GM19240 (cell line): ENCODE measurements around the gene PLA2G6.
"Not testable (repeated sequence)": the region's sequence is repeated elsewhere in the genome, so short reads cannot be mapped to it uniquely, and the experiment has no call there.

Experiments used
- DNase-seq: peaks from one replicate; pipeline ENCODE4 v3.0.0; 2011; ENCODE audit warnings: low spot score; ENCODE audit not compliant: insufficient read length

PLA2G6 gene

DNA sequence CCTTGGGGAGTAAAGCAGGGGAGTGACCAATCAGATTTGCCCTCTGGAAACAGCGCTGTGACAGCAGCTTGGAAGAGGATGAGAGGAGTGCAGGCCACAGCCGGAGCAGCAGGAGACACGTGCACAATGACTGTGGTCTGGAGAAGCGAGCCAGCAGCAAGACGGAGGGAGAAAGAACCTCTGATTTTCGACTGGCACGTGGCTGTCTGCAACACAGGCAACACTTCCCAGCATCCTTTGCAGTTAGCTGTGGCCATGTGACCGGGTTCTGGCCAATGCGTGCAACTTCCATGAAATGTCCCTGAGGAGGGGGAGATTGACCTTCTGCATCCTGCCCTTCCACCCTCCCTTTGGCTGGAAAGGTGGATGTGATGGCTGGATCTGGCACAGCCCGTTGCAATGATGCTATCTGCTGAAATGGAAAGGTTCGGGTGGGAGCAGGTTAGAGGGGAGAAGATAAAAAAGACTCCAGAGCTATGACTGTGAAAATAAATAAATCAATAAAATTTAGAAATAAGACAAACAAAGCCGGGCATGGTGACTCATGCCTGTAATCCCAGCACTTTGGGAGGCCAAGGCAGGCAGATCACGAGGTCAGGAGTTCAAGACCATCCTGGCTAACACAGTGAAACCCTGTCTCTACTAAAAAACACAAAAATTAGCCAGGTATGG, 15.6 kb downstream of the PLA2G6 start:
- no peak for DNase-seq

DNA sequence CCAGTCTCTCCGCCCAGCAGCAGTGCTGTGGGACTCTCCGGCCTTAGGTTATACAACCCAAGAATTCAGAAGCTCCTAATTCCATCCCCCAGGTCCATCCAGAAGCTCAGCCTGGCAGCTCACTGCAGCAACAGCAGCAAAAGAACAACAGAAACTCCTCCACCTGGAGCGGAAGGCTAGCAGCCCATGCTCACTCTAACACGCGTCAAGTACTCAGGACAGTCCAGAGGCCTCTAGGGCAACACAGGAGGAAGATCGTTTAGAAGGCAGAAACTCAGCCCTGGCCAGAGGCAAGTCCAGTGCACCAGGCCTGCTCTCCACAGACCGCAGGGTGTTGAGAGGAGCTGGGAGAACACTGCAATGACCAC, 17.1 kb downstream of the PLA2G6 start:
- DNase-seq = no peak

DNA sequence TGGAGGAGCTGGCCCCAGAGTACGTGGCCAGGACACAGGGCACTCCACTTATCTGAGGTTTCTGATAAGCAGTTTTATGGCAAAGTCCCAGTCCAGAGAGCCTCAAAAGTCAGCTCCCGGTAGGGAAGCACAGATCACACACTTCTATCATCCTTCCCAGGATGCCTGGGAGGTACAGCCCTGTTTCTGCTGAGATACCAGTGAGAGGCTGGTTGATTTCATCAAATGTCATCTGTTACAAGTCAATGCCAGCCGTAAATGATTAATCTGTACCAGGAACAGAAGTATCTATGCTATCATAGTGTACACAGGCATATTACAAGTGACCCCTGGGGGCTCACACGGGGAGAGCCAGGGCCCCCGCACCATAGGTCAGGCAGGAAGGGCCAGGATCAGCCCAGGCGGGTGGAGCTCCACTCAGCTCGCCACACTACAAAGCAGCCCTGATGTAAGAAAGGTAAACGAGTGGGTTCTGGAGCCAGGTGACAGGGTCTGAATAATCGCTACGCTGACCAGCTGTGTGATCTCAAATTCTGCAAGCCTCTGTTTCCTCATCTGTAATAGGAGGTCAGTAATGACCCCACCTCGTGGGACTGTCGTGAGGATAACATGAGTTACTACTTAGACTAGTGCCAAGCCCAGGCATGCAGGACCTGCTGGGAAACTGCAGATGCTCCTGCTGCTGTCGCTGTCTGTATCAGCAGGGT, 17.6 kb downstream of the PLA2G6 start:
- DNase-seq = no peak

DNA sequence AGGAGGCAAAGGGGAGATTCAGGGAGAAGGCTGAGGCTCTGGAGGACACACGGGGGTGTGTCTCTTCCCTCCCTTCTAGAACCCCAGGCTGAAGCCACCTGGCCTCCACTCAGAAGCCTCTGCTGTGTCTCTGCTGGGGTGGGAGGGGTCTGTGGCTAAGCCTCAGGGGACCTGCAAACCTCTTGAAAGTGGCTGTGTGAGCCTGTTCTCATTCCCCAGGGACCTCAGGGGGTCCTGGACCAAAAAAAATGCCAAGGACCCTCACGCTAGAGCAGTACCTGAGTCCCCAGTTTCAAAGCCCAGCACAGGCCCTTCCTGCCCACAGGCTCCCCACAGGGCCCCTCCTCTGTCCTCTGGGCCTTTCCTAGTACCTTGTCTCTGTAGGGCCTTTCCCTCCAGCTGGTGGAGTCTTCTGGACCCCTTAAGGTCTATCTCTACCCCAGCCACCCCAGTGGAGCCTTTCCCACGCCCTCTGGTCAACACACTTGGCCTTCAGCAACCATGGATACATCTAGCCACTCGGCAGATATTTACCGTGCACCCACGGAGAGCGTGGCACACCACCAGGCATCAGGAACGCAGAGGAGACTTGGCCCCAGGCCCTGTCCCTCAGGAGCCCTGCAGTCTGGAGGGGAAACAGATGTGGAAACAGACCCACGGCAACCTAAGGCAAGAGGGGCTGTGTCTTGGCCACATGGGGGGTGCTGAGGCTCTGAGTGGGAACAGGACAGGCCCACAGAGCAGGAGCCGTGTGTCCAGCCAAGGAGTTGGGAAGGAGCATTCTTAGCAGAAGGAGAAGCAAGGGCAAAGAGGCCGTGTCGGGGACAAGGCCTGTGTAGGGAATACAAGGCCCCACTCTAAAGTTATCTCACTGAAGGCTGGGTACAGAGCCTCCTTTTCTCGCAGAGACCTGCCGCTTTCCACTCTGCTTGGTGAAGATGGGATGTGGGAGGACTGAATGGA, 18.5 kb downstream of the PLA2G6 start:
- DNase-seq = no peak

DNA sequence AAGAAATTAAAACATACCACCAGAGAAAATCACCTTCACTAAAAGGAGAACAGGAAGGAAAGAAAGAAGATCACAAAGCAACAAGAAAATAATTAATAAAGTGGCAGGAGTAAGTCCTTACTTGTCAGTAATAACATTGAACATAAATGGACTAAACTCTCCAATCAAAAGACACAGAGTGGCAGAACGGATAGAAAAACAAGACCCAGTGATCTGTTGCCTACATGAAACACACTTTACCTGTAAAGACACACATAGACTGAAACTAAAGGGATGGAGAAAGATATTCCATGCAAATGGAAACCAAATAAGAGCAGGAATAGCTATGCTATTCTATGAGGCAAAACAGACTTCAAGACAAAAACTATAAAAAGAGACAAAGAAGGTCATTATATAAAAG, 25.9 kb downstream of the PLA2G6 start:
- DNase-seq = no peak

DNA sequence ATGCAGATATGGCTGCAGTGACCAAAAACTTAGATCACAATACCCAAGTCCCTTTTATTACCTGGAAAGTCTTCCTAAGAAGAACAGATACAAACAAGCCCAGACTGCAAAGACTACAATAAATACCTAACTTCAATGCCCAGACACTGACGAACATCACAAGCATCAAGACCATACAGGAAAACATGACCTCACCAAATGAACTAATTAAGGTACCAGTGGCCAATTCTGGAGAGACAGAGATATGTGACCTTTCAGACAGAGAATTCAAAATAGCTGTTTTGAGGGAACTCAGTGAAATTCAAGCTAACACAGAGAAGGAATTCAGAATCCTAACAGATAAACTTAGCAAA, 27.1 kb downstream of the PLA2G6 start:
- not testable (repeated sequence) for DNase-seq

DNA sequence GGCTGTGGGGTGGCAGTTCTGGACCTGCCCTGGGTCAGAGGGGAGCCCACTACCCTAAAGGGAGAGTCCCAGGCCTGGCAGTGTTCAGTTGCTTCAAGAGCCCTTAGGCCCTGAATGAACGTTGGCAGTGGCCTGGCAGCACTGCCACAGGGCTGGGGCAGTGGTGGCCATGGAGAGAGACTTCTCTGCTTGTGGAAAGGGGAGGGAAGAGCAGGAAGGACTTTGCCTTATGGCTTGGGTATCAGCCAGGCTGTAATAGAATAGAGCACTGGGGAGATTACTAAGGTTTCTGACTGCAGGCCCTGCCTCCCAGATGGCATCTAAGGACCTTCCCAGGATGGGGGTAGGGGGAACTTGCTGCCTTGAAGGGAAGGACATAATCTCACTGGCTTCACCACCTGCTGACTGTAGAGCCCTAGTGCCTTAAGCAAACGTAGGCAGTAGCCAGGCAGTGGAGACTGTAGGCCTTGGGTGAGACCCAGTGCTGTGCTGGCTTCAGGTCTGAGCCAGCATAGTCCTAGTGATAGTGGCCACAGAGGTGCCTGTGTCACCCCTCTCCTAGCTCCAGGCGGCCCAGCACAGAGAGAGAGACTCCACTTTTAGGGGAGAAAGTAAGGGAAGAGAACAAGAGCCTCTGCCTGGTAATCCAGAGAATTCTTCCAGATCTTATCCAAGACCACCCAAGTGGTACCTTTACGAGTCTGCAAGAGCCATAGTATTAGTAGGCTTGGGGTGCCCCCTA, 27.6 kb downstream of the PLA2G6 start:
- no peak for DNase-seq

DNA sequence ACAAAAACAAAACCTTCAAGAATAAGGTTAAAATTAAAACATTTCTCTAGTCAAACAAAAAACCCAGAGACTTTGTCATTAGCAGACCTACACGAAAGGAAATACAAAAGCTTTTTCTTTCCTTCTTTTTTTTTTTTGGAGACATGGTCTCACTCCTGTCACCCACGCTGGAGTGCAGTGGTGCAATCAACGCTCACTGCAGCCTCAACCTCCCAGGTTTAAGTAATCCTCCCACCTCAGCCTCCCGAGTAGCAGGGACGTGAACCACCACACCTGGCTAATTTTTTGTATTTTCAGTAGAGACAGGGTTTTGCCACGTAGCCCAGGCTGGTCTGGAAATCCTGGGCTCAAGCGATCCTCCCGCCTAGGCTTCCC, 30.5 kb downstream of the PLA2G6 start:
- no peak for DNase-seq

DNA sequence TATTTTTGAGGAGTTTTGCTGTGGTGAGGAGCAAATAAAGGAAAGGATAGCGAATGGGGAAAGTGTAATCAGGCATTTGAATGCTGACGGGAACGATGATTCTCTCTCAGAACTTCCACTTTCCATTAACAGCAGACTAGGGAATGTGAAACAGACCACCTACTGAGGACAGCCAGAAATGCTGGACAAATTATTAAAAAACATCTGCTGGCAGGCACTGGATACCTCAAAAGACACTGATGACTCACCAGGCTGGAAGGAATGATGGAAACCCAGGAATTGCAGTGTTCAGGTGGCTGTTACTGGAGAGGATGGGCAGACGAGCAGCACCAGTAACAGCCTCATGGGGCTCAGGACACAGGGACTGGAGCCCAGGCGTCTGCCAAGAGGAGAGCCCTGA, 33.4 kb downstream of the PLA2G6 start:
- no peak for DNase-seq

DNA sequence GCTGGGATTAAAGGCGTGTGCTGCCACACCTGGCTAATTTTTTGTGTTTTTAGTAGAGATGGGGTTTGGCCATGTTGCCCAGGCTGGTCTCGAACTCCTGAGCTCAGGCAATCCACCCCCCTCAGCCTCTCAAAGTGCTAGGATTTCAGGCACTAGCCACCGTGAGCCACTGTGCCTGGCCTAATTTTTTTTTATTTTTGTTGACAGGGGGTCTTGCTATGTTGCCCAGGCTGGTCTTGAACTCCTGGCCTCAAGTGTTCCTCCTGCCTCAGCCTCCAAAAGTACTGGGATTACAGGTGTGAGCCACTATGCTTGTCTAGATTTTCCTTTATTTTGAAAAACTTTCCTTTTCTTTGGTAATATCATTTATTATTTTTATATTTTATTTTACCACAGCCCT, 35.5 kb downstream of the PLA2G6 start:
- not testable (repeated sequence) for DNase-seq

DNA sequence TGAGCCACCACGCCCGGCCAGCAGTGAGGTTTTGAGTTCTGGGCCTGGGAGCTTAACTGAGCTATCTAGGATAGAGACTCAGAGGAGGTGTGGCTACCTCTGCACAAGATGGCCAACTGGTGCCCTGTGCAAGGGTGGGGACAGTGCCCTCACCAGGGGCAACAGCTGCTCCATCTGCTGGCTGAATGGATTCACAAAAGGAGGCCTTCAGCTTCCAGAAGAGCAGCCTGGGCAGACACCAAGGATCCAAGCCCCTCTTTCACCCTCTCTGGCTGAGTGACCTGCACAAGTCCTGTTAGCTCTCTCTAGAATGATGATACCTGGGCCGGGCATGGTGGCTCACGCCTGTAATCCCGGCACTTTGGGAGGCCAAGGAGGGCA, 37.6 kb downstream of the PLA2G6 start:
- no peak for DNase-seq

DNA sequence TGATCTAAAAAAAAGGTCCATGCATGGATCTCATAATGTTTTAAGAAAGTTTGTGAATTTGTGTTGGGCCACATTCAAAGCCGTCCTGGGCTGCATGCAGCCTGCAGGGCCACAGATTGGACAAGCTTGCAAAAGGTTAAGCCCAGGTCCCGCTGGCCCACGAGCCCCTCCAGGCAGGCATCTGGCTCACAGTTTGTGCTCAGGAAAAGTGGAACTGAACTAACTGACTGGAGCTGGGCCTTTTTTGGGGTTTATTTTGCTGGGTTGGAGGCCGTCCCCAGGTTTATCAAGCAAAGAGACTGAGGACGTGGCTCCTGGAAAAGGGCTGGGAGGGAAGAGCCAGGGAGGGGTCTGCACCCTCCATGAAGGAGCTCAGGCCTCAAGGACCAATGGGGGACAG, 39.0 kb downstream of the PLA2G6 start:
- no peak for DNase-seq

DNA sequence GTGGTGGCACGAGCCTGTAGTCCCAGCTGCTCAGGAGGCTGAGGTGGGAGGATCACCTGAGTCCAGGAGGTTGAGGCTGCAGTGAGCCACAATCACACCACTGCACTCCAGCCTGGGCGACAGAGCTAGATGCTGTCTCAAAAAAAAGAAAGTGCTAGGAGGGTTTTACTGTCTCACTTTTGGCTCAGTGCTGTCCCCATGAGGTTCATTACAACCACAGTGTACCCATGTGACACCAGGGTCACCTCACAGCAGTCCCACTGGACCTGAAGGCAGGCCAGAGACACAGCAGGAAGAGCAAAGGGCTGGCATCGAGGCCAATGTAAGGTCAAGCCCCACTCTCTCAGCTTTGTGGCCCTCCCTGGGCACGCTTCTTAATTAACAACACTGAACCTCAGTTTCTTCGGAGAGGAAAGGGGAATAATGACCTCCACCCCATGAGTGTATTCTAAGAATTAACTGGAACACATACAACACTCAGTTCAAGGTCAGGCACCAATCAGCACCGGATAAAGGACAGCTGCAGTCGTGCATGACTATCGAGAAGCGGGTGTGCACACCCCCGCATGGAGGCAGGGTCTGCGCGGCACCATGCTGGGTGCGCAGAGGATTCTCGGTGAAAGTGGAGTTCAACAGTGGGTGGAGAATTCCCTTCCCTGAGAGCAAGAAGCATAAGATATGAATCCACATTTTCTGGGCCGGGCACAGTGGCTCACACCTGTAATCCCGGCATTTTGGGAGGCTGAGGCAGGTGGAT, 40.2 kb downstream of the PLA2G6 start:
- DNase-seq = no peak

DNA sequence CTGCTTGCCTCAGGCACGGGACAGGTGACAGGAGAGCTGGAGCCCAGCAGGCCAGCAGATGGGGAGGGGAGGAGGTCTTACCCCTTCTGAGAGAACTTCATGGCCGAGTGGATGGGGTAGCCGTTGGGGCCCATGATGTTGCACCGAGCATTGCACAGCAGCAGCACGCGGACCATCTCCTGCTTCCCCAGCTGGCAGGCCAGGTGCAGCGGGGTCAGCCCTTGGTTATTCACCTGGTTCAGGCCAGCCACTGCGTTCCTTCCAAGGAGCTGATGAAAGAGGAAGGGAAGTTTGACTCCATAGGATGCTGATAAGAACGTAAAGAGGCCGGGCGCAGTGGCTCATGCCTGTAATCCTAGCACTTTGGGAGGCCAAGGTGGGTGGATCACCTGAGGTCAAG, 41.7 kb downstream of the PLA2G6 start:
- DNase-seq = no peak

DNA sequence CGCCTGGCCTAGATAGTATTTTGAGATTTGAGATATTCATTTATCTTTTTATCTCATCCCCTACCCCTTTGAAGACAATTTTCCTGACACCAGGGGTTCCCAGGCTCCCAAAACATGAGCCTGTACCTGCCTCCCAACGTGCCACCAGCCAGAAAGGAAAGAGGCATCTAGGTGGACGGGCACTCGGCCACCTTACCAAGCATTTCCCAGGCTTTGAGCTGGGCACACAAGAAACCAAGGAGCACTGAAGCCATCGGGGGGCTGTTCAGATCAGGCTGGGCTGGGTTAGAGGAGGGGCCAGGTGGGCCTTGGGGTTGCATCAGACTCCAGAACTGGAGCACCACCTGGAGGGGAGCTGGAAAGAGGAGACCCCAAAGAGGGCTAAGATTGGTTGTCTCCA, 42.7 kb downstream of the PLA2G6 start:
- no peak for DNase-seq

DNA sequence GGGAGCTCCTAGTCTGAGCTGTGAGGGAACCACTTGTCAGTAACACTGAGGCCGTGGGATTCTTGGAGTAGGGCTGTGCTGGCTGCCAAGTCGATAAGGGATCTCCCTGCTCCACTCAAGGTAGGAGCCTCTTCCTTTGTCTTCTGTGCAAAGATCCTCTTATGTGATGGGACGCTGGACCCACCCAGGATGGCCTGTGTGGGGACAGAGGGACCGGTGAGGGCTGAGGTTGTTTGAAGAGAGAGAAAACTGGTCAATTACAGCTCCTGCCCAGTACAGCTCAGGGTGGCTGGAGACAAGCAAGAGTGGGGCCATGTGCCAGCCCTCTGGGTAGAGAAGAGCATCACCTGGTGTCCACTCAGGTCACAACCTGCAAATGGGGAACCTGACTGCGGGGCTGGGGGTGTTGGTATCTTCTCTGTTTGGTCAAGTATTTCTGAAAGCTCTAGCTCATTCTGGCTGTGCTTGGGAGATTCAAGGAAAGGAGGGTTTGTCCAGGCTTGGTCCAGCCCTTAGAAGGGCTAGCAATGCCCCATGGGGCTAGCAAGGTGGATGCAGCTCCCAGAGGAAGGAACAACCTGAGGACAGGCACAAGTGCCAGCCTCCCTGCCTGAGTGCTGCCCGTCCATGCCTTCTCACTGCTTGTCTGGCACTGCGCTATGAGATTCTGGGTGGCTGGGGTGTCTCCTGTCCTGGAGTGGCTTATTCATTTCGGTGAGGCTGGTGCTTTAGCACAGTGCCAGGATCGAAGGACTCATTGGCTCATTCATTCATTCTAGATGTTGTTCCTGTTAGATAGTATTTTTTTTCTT, 43.5 kb downstream of the PLA2G6 start:
- DNase-seq = no peak

DNA sequence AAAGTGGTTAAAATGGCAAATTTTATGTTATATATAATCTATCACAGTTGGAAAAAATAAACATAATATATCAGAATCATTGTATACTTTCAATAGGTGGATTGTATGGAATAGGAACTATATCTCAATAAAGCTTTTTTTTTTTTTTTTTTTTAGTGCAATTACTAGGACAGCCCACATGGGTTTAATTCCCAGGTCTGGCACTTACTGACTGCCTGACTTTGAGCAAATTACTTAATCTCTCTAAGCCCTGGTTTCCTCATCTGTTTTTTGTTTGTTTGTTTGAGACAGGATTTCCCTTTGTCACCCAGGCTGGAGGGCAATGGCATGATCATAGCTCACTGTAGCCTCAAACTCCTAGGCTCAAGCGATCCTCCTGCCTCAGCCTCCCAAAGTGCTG, 45.0 kb downstream of the PLA2G6 start:
- DNase-seq = no peak

DNA sequence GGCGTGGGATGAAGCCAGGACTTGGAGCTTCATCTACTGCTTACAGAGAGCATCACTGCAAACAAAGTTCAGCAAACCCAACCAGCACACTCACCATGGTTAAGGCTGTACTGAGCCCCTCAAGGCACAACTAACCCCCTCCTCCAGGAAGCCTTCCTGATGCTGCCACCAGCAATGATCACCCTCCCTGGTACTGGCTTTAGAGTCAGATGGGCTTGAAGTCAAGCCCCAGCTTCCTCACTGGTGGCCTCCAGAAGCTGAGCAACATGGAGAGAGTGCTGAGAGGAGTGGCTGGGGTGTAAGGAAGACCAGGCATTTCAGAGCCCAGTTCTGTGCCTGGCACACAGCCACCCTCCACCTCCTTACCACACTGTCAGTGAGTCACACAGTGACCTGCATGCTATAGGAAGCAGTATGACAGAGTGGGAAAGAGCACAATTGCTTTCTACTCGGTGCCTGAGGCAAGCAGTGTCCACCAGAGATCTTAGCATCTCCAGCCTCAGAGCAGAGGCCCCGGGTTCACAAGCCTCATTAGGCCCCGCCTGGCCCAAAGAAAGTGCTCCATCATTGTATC, 46.4 kb downstream of the PLA2G6 start:
- DNase-seq = no peak

DNA sequence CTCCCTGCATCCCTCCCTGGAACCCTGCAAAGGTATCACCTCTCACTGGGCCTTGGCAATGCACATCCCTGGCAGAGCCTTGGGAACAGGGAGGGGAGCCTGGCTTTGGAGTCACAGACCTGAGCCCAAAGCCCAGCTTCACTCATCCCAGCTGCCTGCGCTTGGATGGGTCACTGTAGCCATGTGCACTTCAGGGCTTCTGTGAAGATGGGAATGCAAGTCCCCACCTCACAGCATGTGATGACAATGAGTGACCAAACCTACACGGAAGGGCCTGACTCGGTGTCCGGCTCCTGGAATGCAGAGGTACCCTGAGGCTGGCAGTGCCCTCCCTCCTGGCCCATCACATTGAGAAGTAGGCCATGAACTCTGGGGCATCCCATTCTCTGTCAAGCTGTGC, 48.3 kb downstream of the PLA2G6 start:
- DNase-seq = no peak

DNA sequence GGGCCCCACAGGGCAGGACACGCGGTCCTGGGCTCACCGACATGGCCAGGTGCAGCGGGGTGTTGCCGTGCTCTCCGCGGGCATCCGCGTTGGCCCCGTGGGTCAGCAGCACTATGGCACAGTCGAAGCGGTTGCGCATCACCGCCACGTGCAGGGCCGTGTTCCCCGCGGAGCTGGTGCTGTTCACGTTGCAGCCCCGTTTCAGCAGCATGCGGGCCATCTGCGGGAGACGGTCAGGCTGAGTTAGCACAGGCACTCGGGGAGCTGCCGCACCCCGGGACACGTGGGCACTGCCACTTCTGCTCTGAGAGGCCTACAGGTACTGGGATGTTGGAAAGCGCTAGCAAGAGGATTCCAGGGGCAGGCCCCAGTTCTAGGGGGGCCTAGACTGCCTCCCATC, 48.8 kb downstream of the PLA2G6 start:
- DNase-seq = no peak
